ENCODE data around the gene ATP10B.

The ATP10B gene

DNA sequence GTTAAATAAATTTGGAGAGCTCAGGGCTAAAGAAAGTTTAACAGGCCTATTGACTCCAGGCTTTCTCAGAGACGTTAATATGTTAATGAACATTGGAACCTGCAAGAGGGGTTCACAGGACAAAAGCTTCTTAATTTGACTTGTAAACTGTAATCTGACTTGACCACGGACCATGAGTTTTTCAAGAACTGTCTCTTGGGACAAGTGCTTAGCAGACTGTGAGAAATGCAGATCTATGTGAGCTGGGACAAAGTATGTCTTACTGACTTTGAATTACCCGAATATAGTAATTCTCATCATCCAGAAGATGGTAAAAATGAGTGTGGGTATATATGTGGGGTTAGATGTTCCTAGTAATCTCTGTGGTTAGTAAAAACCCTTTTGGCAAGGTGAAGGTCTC is 186.6 kb downstream of the ATP10B start:
- TF ChIP-seq POLR2A (IDR thresholded peaks at IDR 0.05; ENCODE audit: low read length) (no peak), GATA1 (IDR thresholded peaks at IDR 0.05; ENCODE audit: low read depth, low read length) (no peak)
- no peak for DNase-seq

DNA sequence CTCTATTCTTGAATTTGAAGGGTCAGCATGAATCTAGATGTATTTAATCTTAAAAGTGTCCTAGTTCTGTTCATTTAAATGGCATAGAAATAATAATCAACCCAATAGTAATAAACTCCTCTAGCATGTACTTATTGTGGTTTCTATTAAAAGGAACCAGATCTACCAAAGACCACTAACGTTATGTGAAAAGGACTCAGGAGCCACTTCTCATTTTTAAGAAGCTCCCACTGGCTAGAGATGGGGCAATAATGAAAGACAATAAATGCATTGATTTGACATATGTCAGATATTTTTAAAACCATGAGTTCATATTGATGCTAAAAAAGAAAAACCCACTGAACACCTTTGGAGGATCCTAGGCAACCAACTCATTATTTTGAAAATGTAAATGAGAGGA is 191.9 kb downstream of the ATP10B start:
- no peak for TF ChIP-seq POLR2A (IDR thresholded peaks at IDR 0.05; ENCODE audit: low read length)
- TF ChIP-seq GATA1 (IDR thresholded peaks at IDR 0.05; ENCODE audit: low read depth, low read length), result no peak
- no peak for DNase-seq

DNA sequence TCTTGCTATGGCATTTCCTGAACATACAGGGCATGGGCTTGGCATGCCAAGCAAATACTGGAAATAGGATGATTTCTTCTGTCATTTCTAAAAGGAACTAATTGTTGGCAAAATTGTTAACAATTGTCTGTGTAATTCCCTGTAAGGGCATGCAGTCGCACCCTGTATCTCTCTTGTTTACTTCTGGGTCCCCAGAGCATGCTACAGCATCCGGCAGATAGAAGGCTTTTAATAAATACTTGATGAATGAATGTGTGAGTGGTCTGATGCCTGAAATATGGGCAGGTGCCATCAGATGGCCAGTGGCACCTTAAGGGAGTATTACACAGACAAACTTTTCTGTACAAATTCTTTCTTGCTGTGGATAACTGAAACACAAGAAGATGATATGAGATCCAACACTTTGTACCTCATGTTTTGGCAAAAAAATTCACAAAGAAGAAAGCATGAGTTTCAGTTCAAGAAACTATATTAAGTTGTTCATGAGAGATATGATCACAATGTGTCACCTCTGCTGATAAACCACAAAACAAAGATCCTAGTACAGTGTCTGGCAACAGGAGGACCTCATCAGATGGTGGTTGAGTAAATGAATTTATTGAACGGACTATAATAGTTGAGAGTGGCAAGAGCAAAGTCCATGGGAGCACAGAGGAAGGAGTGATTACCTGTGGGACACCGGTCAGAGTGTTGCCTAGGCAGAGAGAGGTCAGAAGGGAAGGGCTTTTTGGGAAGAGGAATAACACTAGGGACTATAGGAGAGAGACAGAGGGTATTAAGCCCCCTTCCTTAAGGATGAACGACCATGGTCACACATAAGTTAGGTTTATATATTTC is 194.2 kb downstream of the ATP10B start:
- no peak for DNase-seq
- TF ChIP-seq GATA1 (IDR thresholded peaks at IDR 0.05; ENCODE audit: low read depth, low read length), result no peak
- TF ChIP-seq POLR2A (IDR thresholded peaks at IDR 0.05; ENCODE audit: low read length), result no peak

DNA sequence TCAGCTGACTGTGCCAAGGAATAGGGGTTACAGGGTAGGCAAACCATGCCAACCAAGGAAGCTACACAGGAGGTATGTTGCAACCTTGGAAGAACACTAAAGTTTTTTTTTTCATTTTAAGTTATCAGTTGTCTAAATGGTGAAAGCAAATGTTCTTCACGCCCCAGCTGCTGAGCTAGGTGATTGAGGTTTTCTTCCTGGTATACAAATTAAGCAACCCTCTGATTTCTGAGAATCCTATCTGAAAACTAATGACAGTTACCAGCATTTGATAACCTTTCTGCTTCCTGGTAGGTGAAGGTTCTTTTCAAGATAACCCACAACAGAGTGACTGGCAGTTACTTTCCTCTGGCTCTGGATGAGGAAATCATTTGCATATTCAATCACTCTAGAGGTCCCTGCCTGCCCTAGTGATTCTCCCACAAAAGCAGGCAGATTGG is 194.9 kb downstream of the ATP10B start:
- TF ChIP-seq GATA1 (IDR thresholded peaks at IDR 0.05; ENCODE audit: low read depth, low read length) (no peak), POLR2A (IDR thresholded peaks at IDR 0.05; ENCODE audit: low read length) (no peak)
- peak; percentile 16 to 34 for DNase-seq

DNA sequence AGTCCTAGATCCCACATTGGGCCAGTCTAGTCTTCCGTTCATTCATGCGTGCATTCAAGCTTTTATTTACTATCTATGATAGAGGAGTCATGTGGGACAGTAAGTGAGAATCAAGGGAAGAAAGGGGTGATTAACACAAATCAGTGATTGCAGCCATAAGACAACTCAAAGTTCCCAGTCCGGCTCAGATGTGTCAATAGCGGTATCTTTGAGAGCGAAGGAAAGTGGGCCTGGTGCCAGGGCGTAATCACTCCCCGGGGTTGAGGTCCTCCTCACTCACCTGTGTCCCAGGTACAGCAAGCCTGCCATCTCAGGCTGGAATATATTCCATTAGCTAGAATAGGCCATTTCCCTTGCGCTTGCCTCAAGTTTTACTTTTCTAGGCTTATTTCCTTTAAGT is 196.3 kb downstream of the ATP10B start:
- no peak for DNase-seq
- no peak for TF ChIP-seq POLR2A (IDR thresholded peaks at IDR 0.05; ENCODE audit: low read length)
- TF ChIP-seq GATA1 (IDR thresholded peaks at IDR 0.05; ENCODE audit: low read depth, low read length), result no peak

DNA sequence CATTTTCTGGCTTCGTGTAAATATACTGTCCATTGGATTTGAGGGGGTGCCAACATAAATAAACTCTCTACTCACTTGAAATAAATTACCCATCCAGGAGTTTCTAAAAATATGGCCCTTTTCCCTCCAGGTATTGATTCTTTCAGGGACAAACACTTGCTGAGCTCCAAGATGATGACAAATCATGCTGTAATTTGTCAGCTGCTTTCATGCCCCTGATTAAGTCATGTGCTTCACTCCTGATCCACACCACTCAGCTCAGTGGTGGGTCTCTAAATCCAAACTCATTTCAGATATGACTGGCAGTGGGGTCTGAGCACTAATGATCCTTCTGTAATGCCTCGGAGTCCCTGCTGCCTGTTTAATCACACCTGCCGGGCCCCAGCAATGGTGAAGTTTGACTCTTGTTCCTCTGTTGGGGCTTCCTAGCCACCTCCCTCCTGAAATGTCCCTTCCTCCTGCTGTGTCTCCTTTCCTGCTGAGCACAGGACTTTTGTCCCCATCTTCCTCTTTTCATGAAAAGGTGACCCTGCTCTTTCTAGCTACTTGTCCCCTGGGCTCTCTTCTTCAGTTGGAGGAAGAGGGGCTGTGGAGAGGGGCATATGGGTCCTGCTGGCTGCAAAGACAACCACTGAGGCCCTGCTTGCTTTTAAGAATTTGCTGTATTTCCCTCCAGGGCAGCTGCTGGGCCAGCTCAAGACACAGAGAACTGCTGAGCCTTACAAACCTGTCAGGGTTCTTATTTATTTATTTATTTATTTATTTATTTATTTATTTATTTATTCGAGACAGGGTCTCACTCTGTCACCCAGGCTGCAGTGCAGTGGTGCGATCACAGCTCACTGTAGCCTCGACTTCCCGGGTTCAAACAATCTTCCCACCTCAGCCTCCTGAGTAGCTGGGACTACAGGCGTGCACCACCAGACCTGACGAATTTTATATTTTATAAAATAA is 200.0 kb downstream of the ATP10B start:
- no peak for DNase-seq
- no peak for TF ChIP-seq GATA1 (IDR thresholded peaks at IDR 0.05; ENCODE audit: low read depth, low read length)
- TF ChIP-seq POLR2A (IDR thresholded peaks at IDR 0.05; ENCODE audit: low read length), result no peak

DNA sequence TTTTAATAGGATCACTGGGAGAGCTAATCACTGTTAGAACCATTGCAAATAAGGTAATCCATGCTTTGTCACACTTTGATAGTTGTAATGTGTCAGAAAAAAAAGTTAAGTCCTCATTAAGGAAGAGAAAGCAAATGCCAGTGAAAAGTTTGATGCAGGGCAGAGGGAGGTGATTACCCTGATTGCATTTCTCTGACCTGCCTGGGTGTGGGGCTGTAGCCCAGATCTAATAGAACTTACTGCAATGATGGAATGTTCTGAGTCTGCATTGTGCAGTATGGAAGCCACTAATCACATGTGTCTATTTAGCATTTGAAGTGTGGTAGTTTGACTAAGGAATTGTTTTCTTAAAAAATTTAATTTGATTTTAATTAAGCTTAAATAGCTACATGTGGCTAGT is 202.7 kb downstream of the ATP10B start:
- peak in 1 of 2 experiments; percentile 14 for DNase-seq
- TF ChIP-seq GATA1 (IDR thresholded peaks at IDR 0.05; ENCODE audit: low read depth, low read length), result no peak
- TF ChIP-seq POLR2A (IDR thresholded peaks at IDR 0.05; ENCODE audit: low read length), result no peak

DNA sequence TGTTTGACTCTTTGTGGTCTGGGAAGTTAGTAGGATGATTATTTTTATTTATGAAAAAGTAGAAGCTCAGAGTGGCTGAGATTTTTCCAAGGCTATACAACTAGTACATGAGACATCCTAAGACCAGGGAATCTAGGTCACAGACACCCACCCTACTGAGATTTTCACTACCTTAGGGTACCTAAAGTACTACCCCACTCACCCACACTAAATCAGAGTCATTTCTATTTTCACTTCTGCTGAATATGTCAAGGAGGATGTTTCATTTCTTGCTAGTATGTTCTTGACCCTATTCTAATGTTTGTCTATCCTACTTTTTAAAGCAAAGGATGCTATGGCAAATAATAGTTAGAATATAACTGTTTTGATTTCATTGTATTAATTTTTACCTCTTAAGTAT is 206.0 kb downstream of the ATP10B start:
- TF ChIP-seq GATA1 (IDR thresholded peaks at IDR 0.05; ENCODE audit: low read depth, low read length) (no peak), POLR2A (IDR thresholded peaks at IDR 0.05; ENCODE audit: low read length) (no peak)

DNA sequence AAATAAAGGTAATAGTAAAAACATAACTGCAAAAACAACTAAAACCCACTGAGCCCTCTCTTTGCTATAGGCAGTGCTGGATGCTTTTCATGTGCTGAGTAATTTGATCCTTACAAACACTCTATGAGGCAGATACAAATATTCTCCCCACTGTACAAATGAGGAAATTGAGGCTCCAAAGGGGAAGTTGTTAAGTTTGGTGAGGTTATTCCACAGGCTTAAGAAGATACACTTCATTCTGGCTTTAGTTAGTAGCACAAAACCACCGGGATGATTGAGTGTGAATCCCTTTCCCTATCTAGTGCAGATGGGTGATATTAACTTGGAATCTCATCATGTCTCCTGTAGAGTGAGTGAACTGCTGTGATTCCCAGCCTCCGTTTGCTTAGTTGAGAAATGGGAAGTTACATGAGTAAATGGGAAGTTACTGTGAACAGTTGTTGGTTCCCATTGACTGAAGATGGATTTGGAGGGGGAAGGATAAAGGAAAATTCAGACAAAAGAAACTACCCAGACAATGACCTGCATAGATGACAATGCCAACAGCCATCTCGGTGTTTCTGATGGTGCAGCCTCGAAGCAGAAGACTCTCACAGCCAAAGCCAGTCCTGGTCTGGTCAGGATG is 208.3 kb downstream of the ATP10B start:
- no peak for DNase-seq
- TF ChIP-seq POLR2A (IDR thresholded peaks at IDR 0.05; ENCODE audit: low read length), result no peak
- TF ChIP-seq GATA1 (IDR thresholded peaks at IDR 0.05; ENCODE audit: low read depth, low read length), result no peak

More for the DNA sequence above, 206.0 kb downstream of the ATP10B start:
- no peak for DNase-seq

DNA sequence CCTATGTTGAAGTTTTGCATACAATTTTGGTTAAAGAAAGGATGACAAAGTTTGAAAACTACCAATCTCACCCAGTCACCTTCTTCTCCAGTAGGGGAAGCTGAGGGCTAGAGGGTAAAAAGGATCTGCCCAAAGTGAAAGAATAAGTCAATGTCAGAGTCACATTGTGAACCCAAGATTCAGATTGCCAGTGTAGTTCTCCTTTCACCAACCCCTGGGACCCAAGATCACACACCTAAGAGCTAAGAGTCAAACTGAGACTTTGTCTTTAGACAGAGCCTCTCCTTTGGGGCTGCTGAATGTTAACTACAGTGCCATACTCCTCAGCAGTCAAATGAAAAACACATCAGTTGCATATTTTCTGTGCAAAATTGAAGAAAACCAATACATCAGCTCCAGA is 210.6 kb downstream of the ATP10B start:
- DNase-seq, result no peak
- no peak for TF ChIP-seq GATA1 (IDR thresholded peaks at IDR 0.05; ENCODE audit: low read depth, low read length)
- no peak for TF ChIP-seq POLR2A (IDR thresholded peaks at IDR 0.05; ENCODE audit: low read length)

DNA sequence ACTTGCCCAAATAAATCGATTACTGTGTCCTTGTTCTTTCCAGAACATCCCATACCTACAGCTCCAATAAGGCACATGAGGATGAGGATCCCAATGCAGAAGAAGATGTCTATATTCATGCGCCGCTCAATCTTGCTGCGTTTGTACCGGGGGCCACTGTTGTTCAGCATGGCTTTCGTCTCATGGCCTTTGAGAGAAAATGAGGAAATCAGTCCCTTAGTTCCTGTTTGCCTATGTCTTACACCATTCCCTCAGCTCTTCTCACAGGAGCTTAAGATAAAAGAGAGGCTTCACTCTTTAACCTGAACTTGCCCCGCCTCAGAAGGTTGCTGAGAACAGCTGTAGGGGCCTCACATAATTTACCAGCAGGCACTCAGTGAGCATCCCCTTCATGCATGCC is 211.6 kb downstream of the ATP10B start:
- TF ChIP-seq GATA1 (IDR thresholded peaks at IDR 0.05; ENCODE audit: low read depth, low read length), result no peak
- TF ChIP-seq POLR2A (IDR thresholded peaks at IDR 0.05; ENCODE audit: low read length), result no peak
- DNase-seq, result no peak

DNA sequence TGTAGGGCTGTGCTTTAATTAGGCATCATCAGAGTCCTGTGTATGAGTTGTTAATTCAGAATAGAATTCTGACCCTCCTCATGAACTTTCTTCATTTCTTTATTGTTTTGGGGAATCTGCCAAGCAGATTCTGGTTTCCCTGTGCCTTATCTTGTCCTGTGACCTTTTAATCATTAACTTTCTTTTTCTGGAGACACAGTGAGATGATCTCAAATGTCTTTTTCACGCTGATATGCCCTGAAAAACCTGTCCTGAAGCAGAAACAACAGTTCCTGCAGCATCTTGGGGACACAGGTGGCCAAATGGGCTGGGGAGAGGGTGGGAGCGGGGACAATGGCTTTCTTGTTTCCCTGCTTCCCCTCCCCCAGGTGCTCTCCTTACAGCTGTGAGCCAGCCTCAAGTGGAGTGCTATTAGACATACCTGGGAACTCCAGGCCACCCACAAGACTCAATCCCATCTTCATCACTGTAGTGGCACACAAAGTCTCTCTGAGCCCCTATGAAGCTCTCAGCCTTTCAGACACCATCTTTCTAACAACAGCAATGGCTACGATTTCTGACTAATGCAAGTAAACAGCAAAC is 213.8 kb downstream of the ATP10B start:
- no peak for DNase-seq
- no peak for TF ChIP-seq POLR2A (IDR thresholded peaks at IDR 0.05; ENCODE audit: low read length)
- TF ChIP-seq GATA1 (IDR thresholded peaks at IDR 0.05; ENCODE audit: low read depth, low read length), result no peak

DNA sequence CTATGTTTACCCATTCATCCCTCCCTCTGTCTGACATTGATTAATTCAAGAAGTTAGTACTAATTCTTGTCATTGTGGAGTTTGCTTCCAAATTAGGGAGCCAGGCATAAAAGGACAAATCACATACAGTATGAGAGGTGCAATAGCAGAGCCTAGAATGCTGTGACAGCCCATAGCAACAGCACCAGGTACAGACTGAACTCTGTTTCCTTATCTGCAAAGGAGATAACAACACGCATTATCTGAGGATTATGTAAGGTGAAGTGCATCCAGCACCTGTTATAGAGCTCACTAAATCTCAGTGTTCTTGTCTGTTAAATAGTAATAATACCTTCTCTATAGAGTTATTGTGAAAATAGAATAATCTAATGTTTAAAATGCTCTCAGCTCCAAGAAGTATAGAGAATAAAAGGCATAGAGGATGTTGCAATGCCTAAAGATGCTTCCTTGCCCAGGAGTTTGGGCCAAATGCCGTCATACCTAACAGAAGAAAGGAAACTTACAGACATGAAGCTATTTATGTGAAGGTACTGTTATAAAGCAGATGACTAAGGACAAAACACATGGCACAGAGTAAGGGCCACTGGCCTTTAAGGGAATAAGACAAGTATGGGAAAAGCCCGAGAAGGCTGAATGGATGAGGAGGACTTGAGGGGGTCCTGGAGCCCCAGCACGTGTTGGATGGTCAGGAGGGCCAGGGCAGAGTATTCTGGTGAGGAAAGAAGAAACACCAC is 214.5 kb downstream of the ATP10B start:
- TF ChIP-seq GATA1 (IDR thresholded peaks at IDR 0.05; ENCODE audit: low read depth, low read length) (no peak), POLR2A (IDR thresholded peaks at IDR 0.05; ENCODE audit: low read length) (no peak)
- DNase-seq, result no peak

All from erythroblast (primary cell).